HG02759 (cell line): Measurements from ENCODE around the gene DYRK3.
A peak's percentile ranks its signal among the peaks of the same experiment; 100 is the strongest.

Experiments
- ATAC-seq: cut with Tn5 transposase; IDR thresholded peaks from one replicate; pipeline ENCODE4 v1.9.1; 2021; ENCODE audit warnings: mild to moderate bottlenecking, moderate library complexity; ENCODE audit not compliant: unreplicated experiment

The DYRK3 gene

GRCh38 chr1:206658981-206659273 is 23.6 kb downstream of the DYRK3 start:
- no peak for ATAC-seq

- no peak for ATAC-seq
These were observed 24.8 kb downstream of the DYRK3 start for GRCh38 chr1:206660136-206660535.

- ATAC-seq, result no peak
These were observed 26.0 kb downstream of the DYRK3 start for GRCh38 chr1:206661161-206661820.

- ATAC-seq, result no peak
These were observed 27.2 kb downstream of the DYRK3 start for GRCh38 chr1:206662396-206663092.

GRCh38 chr1:206663362-206663761 is 28.0 kb downstream of the DYRK3 start:
- ATAC-seq, result no peak

GRCh38 chr1:206663832-206664652 is 28.7 kb downstream of the DYRK3 start:
- peak; percentile 60 for ATAC-seq

- no peak for ATAC-seq
These were observed 29.4 kb downstream of the DYRK3 start for GRCh38 chr1:206664740-206665139.

- no peak for ATAC-seq
These were observed 30.8 kb downstream of the DYRK3 start for GRCh38 chr1:206666031-206666561.

- no peak for ATAC-seq
These were observed 31.8 kb downstream of the DYRK3 start for GRCh38 chr1:206666954-206667665.

GRCh38 chr1:206668351-206668750 is 33.0 kb downstream of the DYRK3 start:
- ATAC-seq, result no peak

- no peak for ATAC-seq
These were observed 33.6 kb downstream of the DYRK3 start for GRCh38 chr1:206668874-206669410.

GRCh38 chr1:206672011-206672688 is 36.8 kb downstream of the DYRK3 start:
- ATAC-seq, result no peak

- no peak for ATAC-seq
These were observed 37.8 kb downstream of the DYRK3 start for GRCh38 chr1:206672844-206673758.

- ATAC-seq, result no peak
These were observed 38.9 kb downstream of the DYRK3 start for GRCh38 chr1:206674236-206674635.

- no peak for ATAC-seq
These were observed 39.4 kb downstream of the DYRK3 start for GRCh38 chr1:206674745-206675175.

- no peak for ATAC-seq
These were observed 41.2 kb downstream of the DYRK3 start for GRCh38 chr1:206676499-206676898.

- no peak for ATAC-seq
These were observed 43.2 kb downstream of the DYRK3 start for GRCh38 chr1:206678490-206678889.

- peak; percentile 82 for ATAC-seq
These were observed 44.4 kb downstream of the DYRK3 start for GRCh38 chr1:206679738-206680211.

- ATAC-seq, result no peak
These were observed 44.9 kb downstream of the DYRK3 start for GRCh38 chr1:206680279-206680678.
